Liver (tissue), 9 donors: ENCODE data around the gene CACNB4. TPM values are rescaled to one million over a fixed set of nuclear protein-coding genes. Genes with fewer than 3 reads are reported as not detected.

Experiments
- DNase-seq: peaks from one replicate; pipeline ENCODE4 v3.0.0-alpha.2; 2017; ENCODE audit warnings: low spot score
- H3K27ac ChIP-seq, 2 donors: one replicate each; pipeline ENCODE4 v1.7.0; 2013; ENCODE audit warnings: inconsistent platforms in 2 of 2, low read length in 2 of 2, control low read depth in 1 of 2, low read depth in 1 of 2, mild to moderate bottlenecking in 1 of 2
- H3K27me3 ChIP-seq, 4 donors: one replicate each; pipeline versions ENCODE4 v1.6.1 to v1.7.0; 2013; ENCODE audit warnings: low read length in 3 of 4, inconsistent platforms in 1 of 4, mild to moderate bottlenecking in 1 of 4, moderate library complexity in 1 of 4; ENCODE audit not compliant: control insufficient read depth in 4 of 4, insufficient read depth in 4 of 4
- H3K36me3 ChIP-seq, 4 donors: one replicate each; pipeline versions ENCODE4 v1.6.1 to v1.7.0; 2013; ENCODE audit warnings: low read length in 3 of 4, mild to moderate bottlenecking in 3 of 4, low read depth in 1 of 4, moderate library complexity in 1 of 4; ENCODE audit not compliant: control insufficient read depth in 4 of 4, insufficient read depth in 3 of 4
- H3K4me1 ChIP-seq, 4 donors: one replicate each; pipeline versions ENCODE4 v1.6.1 to v1.7.0; 2013; ENCODE audit warnings: low read length in 3 of 4, mild to moderate bottlenecking in 3 of 4, moderate library complexity in 1 of 4; ENCODE audit not compliant: control insufficient read depth in 4 of 4, insufficient read depth in 4 of 4
- H3K4me3 ChIP-seq, 3 donors: one replicate each; pipeline versions ENCODE4 v1.6.1 to v1.7.0; 2013; ENCODE audit warnings: low read length in 3 of 3, control low read depth in 1 of 3, low read depth in 1 of 3, mild to moderate bottlenecking in 1 of 3
- H3K9ac ChIP-seq, 2 donors: one replicate each; pipeline ENCODE4 v1.7.0; 2013; ENCODE audit warnings: low read length in 2 of 2, mild to moderate bottlenecking in 2 of 2, moderate library complexity in 2 of 2, control low read depth in 1 of 2, low read depth in 1 of 2
- H3K9me3 ChIP-seq, 4 donors: one replicate each; pipeline versions ENCODE4 v1.6.1 to v1.7.0; 2013; ENCODE audit warnings: low read length in 3 of 4; ENCODE audit not compliant: control insufficient read depth in 4 of 4
- EGR1 ChIP-seq, 2 donors: IDR thresholded peaks; 2 replicates each; pipeline ENCODE4 v1.6.1; 2016 to 2018; ENCODE audit warnings: antibody characterized with exemption in 2 of 2, low read depth in 2 of 2
- FOXA2 ChIP-seq: IDR thresholded peaks from 2 replicates; pipeline ENCODE4 v1.6.1; 2016; ENCODE audit warnings: antibody characterized with exemption
- GABPA ChIP-seq, 2 donors: IDR thresholded peaks in 1 of 2; conservative IDR thresholded peaks in 1 of 2; 2 replicates each; pipeline ENCODE4 v1.6.1; 2016; ENCODE audit warnings: antibody characterized with exemption in 2 of 2, mild to moderate bottlenecking in 1 of 2, moderate library complexity in 1 of 2
- HNF4A ChIP-seq, 2 donors: conservative IDR thresholded peaks; 2 replicates each; pipeline ENCODE4 v1.6.1; 2016; ENCODE audit warnings: antibody characterized with exemption in 2 of 2, mild to moderate bottlenecking in 2 of 2
- HNF4G ChIP-seq: IDR thresholded peaks from 2 replicates; pipeline ENCODE4 v1.6.1; 2016; ENCODE audit warnings: antibody characterized with exemption
- MAX ChIP-seq: IDR thresholded peaks from 2 replicates; pipeline ENCODE4 v1.6.1; 2016; ENCODE audit warnings: antibody characterized with exemption
- RAD21 ChIP-seq, 2 donors: IDR thresholded peaks; 2 replicates each; pipeline ENCODE4 v1.6.1; 2016; ENCODE audit warnings: antibody characterized with exemption in 2 of 2, mild to moderate bottlenecking in 2 of 2
- REST ChIP-seq: IDR thresholded peaks from 2 replicates; pipeline ENCODE4 v1.6.1; 2016; ENCODE audit warnings: antibody characterized with exemption, mild to moderate bottlenecking
- RXRA ChIP-seq, 2 donors: IDR thresholded peaks; 2 replicates each; pipeline ENCODE4 v1.6.1; 2017 to 2018; ENCODE audit warnings: antibody characterized with exemption in 2 of 2, mild to moderate bottlenecking in 1 of 2
- SP1 ChIP-seq: IDR thresholded peaks from 2 replicates; pipeline ENCODE4 v1.6.1; 2018; ENCODE audit warnings: antibody characterized with exemption, mild to moderate bottlenecking
- TAF1 ChIP-seq: conservative IDR thresholded peaks from 2 replicates; pipeline ENCODE4 v1.6.1; 2016; ENCODE audit warnings: antibody characterized with exemption, mild to moderate bottlenecking
- ZBTB33 ChIP-seq: IDR thresholded peaks from 2 replicates; pipeline ENCODE4 v1.6.1; 2016; ENCODE audit warnings: antibody characterized with exemption
- WGBS: extraction: QIAGEN DNeasy Blood & Tissue Kit; methylation state at CpG from one replicate; pipeline ENCODE4 v1.1.7; 2013; 5-methylcytosine and 5-hydroxymethylcytosine counted together
- polyA plus RNA-seq, 2 donors: library from polyadenylated mRNA; stranded (reverse) in 1 of 2; unstranded in 1 of 2; fragments of 200-250 nt in 1 of 2; fragments of >200 nt in 1 of 2; fragmentation: Nextera tagmentation in 1 of 2; extraction: Ambion mirVana in 1 of 2; gene quantifications; one replicate each; pipeline versions ENCODE4 v1.2.1 to v1.2.3, GENCODE V29; 2013 to 2015
- total RNA-seq, 2 donors: library from RNA; depleted of rRNA; stranded (reverse); fragments of >200 nt; gene quantifications; one replicate each; pipeline ENCODE4 v1.2.3, GENCODE V29; 2014
- donor health status: healthy.
- donor health status: healthy.
- donor health status: healthy.
- donor health status: healthy.
- donor health status: healthy.

Gene CACNB4
- total and polyA plus RNA-seq, 4 donors = 0.02 to 0.50 (median 0.21) TPM

GRCh38 chr2:151905963-151906632, 192.7 kb downstream of the CACNB4 start:
- DNase-seq = no peak
- TF ChIP-seq MAX (no peak), GABPA (IDR thresholded peaks at IDR 0.05 in 1 of 2, conservative IDR thresholded peaks at IDR 0.05 in 1 of 2) (no peak), RXRA (IDR thresholded peaks at IDR 0.05) (no peak)
- Histone ChIP-seq H3K27me3 (no peaks in the 10 kb centered on the region), H3K9me3 (no peaks in the 10 kb centered on the region), H3K36me3 (no peaks in the 10 kb centered on the region), H3K4me3 (no peak overlapping the region), H3K4me1 (no peaks in the 10 kb centered on the region), H3K9ac (no peak overlapping the region), H3K27ac (no peak overlapping the region)
- WGBS = 90% methylated on average over 2 of the region's 2 CpGs

GRCh38 chr2:151904807-151905206, 194.0 kb downstream of the CACNB4 start:
- 69% methylated on average over 4 of the region's 4 CpGs for WGBS
- Histone ChIP-seq H3K27ac (no peak overlapping the region), H3K27me3 (no peaks in the 10 kb centered on the region), H3K36me3 (no peaks in the 10 kb centered on the region), H3K4me3 (no peak overlapping the region), H3K9ac (no peak overlapping the region), H3K9me3 (no peaks in the 10 kb centered on the region), H3K4me1 (no peaks in the 10 kb centered on the region)
- DNase-seq = no peak
- TF ChIP-seq SP1 (no peak), HNF4G (no peak), TAF1 (no peak), ZBTB33 (no peak), RAD21 (IDR thresholded peaks at IDR 0.05) (no peak), HNF4A (conservative IDR thresholded peaks at IDR 0.05) (no peak), RXRA (IDR thresholded peaks at IDR 0.05) (no peak), MAX (no peak), FOXA2 (no peak), REST (no peak), EGR1 (IDR thresholded peaks at IDR 0.05; ENCODE audit: low read depth in 2 of 2) (no peak)
